ENCODE data around the gene KCNIP4. TPM values are rescaled to one million over a fixed set of nuclear protein-coding genes. Genes with fewer than 3 reads are reported as not detected.

The KCNIP4 gene
- polyA plus RNA-seq, 4 donors = 10.6 to 18.3 (median 15.5) TPM

- no peak for DNase-seq (ENCODE audit: low read depth in 4 of 4, low spot score in 3 of 4)
These were observed 179.0 kb downstream of the KCNIP4 start for GRCh38 chr4:21769404-21770147.

GRCh38 chr4:21768349-21769310, 179.9 kb downstream of the KCNIP4 start:
- peak in 2 of 4 donors; percentile 20 to 39 for DNase-seq (ENCODE audit: low read depth in 4 of 4, low spot score in 3 of 4)

GRCh38 chr4:21765810-21766407, 182.7 kb downstream of the KCNIP4 start:
- DNase-seq (ENCODE audit: low read depth in 4 of 4, low spot score in 3 of 4) = peak in 2 of 4 donors; percentile 35 to 39

GRCh38 chr4:21763855-21764254, 184.7 kb downstream of the KCNIP4 start:
- DNase-seq (ENCODE audit: low read depth in 4 of 4, low spot score in 3 of 4) = no peak

- no peak for DNase-seq (ENCODE audit: low read depth in 4 of 4, low spot score in 3 of 4)
These were observed 191.3 kb downstream of the KCNIP4 start for GRCh38 chr4:21757248-21757647.

- DNase-seq (ENCODE audit: low read depth in 4 of 4, low spot score in 3 of 4) = no peak
These were observed 195.3 kb downstream of the KCNIP4 start for GRCh38 chr4:21753084-21753760.

GRCh38 chr4:21752616-21753015, 196.0 kb downstream of the KCNIP4 start:
- DNase-seq (ENCODE audit: low read depth in 4 of 4, low spot score in 3 of 4) = no peak

GRCh38 chr4:21749924-21750323, 198.6 kb downstream of the KCNIP4 start:
- no peak for DNase-seq (ENCODE audit: low read depth in 4 of 4, low spot score in 3 of 4)

- no peak for DNase-seq (ENCODE audit: low read depth in 4 of 4, low spot score in 3 of 4)
These were observed 199.2 kb downstream of the KCNIP4 start for GRCh38 chr4:21749412-21749811.

- no peak for DNase-seq (ENCODE audit: low read depth in 4 of 4, low spot score in 3 of 4)
These were observed 204.5 kb downstream of the KCNIP4 start for GRCh38 chr4:21744046-21744445.

- no peak for DNase-seq (ENCODE audit: low read depth in 4 of 4, low spot score in 3 of 4)
These were observed 206.2 kb downstream of the KCNIP4 start for GRCh38 chr4:21742326-21742725.

GRCh38 chr4:21738821-21739220, 209.8 kb downstream of the KCNIP4 start:
- no peak for DNase-seq (ENCODE audit: low read depth in 4 of 4, low spot score in 3 of 4)

GRCh38 chr4:21735866-21736265, 212.7 kb downstream of the KCNIP4 start:
- DNase-seq (ENCODE audit: low read depth in 4 of 4, low spot score in 3 of 4) = no peak

GRCh38 chr4:21733894-21734630, 214.5 kb downstream of the KCNIP4 start:
- DNase-seq (ENCODE audit: low read depth in 4 of 4, low spot score in 3 of 4) = no peak

GRCh38 chr4:21728304-21728703, 220.3 kb downstream of the KCNIP4 start:
- no peak for DNase-seq (ENCODE audit: low read depth in 4 of 4, low spot score in 3 of 4)

- no peak for DNase-seq (ENCODE audit: low read depth in 4 of 4, low spot score in 3 of 4)
These were observed 222.2 kb downstream of the KCNIP4 start for GRCh38 chr4:21726255-21726815.

GRCh38 chr4:21722157-21722839, 226.3 kb downstream of the KCNIP4 start:
- DNase-seq (ENCODE audit: low read depth in 4 of 4, low spot score in 3 of 4) = no peak

- DNase-seq (ENCODE audit: low read depth in 4 of 4, low spot score in 3 of 4) = no peak
These were observed 232.0 kb downstream of the KCNIP4 start for GRCh38 chr4:21716531-21716930.

Data from right renal pelvis (tissue), 4 donors.